Mesendoderm (in vitro differentiated cells): ENCODE measurements around the gene GPBAR1.
"Not testable (repeated sequence)": the region's sequence is repeated elsewhere in the genome, so short reads cannot be mapped to it uniquely, and the experiment has no call there.

Experiments
- DNase-seq: peaks from one replicate; pipeline ENCODE4 v3.0.0; 2013
- H2AK5ac ChIP-seq: 2 replicates; pipeline ENCODE4 v1.6.1; 2013; ENCODE audit warnings: low read length, inconsistent platforms
- H2BK120ac ChIP-seq: 2 replicates; pipeline ENCODE4 v1.6.1; 2013; ENCODE audit warnings: low read depth, mild to moderate bottlenecking, low read length, moderate library complexity, mixed read lengths
- H2BK15ac ChIP-seq: replicated peaks from 2 replicates; pipeline ENCODE4 v1.6.1; 2013; ENCODE audit warnings: low read depth, mild to moderate bottlenecking, moderate library complexity
- H2BK5ac ChIP-seq: 2 replicates; pipeline ENCODE4 v1.6.1; 2013; ENCODE audit warnings: low read length, inconsistent platforms
- H3K18ac ChIP-seq: 2 replicates; pipeline ENCODE4 v1.6.1; 2013; ENCODE audit warnings: mild to moderate bottlenecking, low read length, mixed read lengths
- H3K23ac ChIP-seq: one replicate; pipeline ENCODE4 v1.6.1; 2013; ENCODE audit warnings: low read length
- H3K27ac ChIP-seq: 2 replicates; pipeline ENCODE4 v1.5.1; 2013; ENCODE audit warnings: low read depth, mild to moderate bottlenecking, inconsistent platforms, low read length, moderate library complexity
- H3K27me3 ChIP-seq: 2 replicates; pipeline ENCODE4 v1.6.1; 2013; ENCODE audit warnings: low read length, control low read depth, mild to moderate bottlenecking, inconsistent platforms; ENCODE audit not compliant: insufficient read depth, poor library complexity
- H3K36me3 ChIP-seq: 2 replicates; pipeline ENCODE4 v1.6.1; 2013; ENCODE audit warnings: low read length, inconsistent platforms; ENCODE audit not compliant: control insufficient read depth, insufficient read depth
- H3K4ac ChIP-seq: one replicate; pipeline ENCODE4 v1.6.1; 2013; ENCODE audit warnings: low read depth, mild to moderate bottlenecking, low read length, moderate library complexity
- H3K4me1 ChIP-seq: 2 replicates; pipeline ENCODE4 v1.6.1; 2013; ENCODE audit warnings: low read depth, low read length, inconsistent platforms; ENCODE audit not compliant: control insufficient read depth
- H3K4me2 ChIP-seq: 2 replicates; pipeline ENCODE4 v1.6.1; 2013; ENCODE audit warnings: low read length
- H3K4me3 ChIP-seq: 2 replicates; pipeline ENCODE4 v1.5.1; 2013; ENCODE audit warnings: mild to moderate bottlenecking, low read length
- H3K56ac ChIP-seq: one replicate; pipeline ENCODE4 v1.6.1; 2013; ENCODE audit warnings: low read length
- H3K79me1 ChIP-seq: 2 replicates; pipeline ENCODE4 v1.6.1; 2013; ENCODE audit warnings: low read length, inconsistent platforms
- H3K79me2 ChIP-seq: 2 replicates; pipeline ENCODE4 v1.6.1; 2013; ENCODE audit warnings: mild to moderate bottlenecking, low read length; ENCODE audit not compliant: control insufficient read depth, insufficient read depth
- H3K9ac ChIP-seq: 2 replicates; pipeline ENCODE4 v1.6.1; 2013; ENCODE audit warnings: low read length, inconsistent platforms
- H4K5ac ChIP-seq: one replicate; pipeline ENCODE4 v1.6.1; 2013; ENCODE audit warnings: low read length
- H4K8ac ChIP-seq: one replicate; pipeline ENCODE4 v1.6.1; 2013; ENCODE audit warnings: low read depth, mild to moderate bottlenecking, control low read depth, low read length, moderate library complexity
- WGBS: extraction: QIAGEN DNeasy Blood & Tissue Kit; methylation state at CpG from one replicate; pipeline ENCODE4 v1.1.7; 2013; ENCODE audit warnings: low lambda C conversion rate, missing lambda C conversion rate; ENCODE audit not compliant: insufficient coverage; ENCODE audit errors: extremely low coverage; 5-methylcytosine and 5-hydroxymethylcytosine counted together

Gene GPBAR1

GRCh38 chr2:218271865-218272530, 11.2 kb downstream of the GPBAR1 start:
- no peak overlapping the region for H2BK120ac ChIP-seq
- no peak overlapping the region for H2BK5ac ChIP-seq
- H3K23ac ChIP-seq, result no peak overlapping the region
- H3K4me1 ChIP-seq, result no peaks in the 10 kb centered on the region
- H4K8ac ChIP-seq, result no peak overlapping the region
- no peak overlapping the region for H3K4me2 ChIP-seq
- H3K18ac ChIP-seq, result no peak overlapping the region
- peaks cover 9% of the 10 kb centered on the region for H3K36me3 ChIP-seq
- peaks cover 9% of the 10 kb centered on the region for H3K79me2 ChIP-seq
- no peak overlapping the region for H4K5ac ChIP-seq
- WGBS, result no CpG with 5 or more reads among the region's 5 CpGs
- no peak overlapping the region for H3K9ac ChIP-seq
- no peak overlapping the region for H2BK15ac ChIP-seq
- no peak overlapping the region for H3K27ac ChIP-seq
- DNase-seq, result no peak
- H3K79me1 ChIP-seq, result peaks cover 7% of the 10 kb centered on the region
- H3K56ac ChIP-seq, result no peak overlapping the region
- no peak overlapping the region for H2AK5ac ChIP-seq
- no peaks in the 10 kb centered on the region for H3K27me3 ChIP-seq
- H3K4me3 ChIP-seq, result no peak overlapping the region
- H3K4ac ChIP-seq, result no peak overlapping the region

- peaks cover 7% of the 10 kb centered on the region for H3K79me1 ChIP-seq
- no peak overlapping the region for H3K4me3 ChIP-seq
- H3K18ac ChIP-seq, result no peak overlapping the region
- H4K8ac ChIP-seq, result no peak overlapping the region
- no peak overlapping the region for H2BK120ac ChIP-seq
- no CpG with 5 or more reads among the region's 18 CpGs for WGBS
- no peaks in the 10 kb centered on the region for H3K4me1 ChIP-seq
- no peak overlapping the region for H2AK5ac ChIP-seq
- no peak overlapping the region for H3K4me2 ChIP-seq
- no peak overlapping the region for H3K27ac ChIP-seq
- H3K79me2 ChIP-seq, result peaks cover 9% of the 10 kb centered on the region
- H3K27me3 ChIP-seq, result no peaks in the 10 kb centered on the region
- peak; percentile 89 for DNase-seq
- H3K36me3 ChIP-seq, result peaks cover 8% of the 10 kb centered on the region
- no peak overlapping the region for H3K4ac ChIP-seq
- no peak overlapping the region for H2BK5ac ChIP-seq
- no peak overlapping the region for H2BK15ac ChIP-seq
- no peak overlapping the region for H3K23ac ChIP-seq
- no peak overlapping the region for H3K9ac ChIP-seq
- H4K5ac ChIP-seq, result no peak overlapping the region
- H3K56ac ChIP-seq, result no peak overlapping the region
Measured at GRCh38 chr2:218272531-218273212, 11.9 kb downstream of the GPBAR1 start.

DNA sequence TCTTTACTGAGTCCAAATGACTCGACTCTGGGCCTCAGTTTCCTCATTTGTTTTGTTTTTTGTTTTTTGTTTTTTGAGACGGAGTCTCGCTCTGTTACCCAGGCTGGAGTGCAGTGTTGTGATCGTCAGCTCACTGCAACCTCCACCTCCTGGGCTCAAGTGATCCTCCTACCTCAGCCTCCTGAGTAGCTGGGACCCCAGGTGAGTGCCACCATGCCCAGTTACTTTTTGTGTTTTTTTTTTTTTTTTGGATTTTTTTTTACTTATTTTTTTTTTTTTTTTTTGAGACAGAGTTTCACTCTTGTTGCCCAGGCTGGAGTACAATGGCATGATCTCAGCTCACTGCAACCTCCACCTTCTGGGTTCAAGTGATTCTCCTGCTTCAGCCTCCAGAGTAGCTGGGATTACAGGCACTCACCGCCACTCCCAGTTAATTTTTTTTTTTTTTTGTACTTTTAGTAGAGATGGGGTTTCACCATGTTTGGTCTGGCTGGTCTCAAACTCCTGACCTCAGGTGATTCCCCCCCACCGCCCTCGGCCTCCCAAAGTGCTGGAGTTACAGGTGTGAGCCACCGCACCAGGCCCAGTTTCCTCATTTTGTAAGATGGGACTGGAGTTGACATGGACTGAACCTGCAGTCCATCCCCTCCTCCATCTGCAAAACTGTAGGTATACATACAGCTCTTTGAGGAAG, 12.5 kb downstream of the GPBAR1 start:
- H2AK5ac ChIP-seq, H3K4ac ChIP-seq, H3K27me3 ChIP-seq, H3K23ac ChIP-seq, H3K79me2 ChIP-seq, DNase-seq, H3K56ac ChIP-seq, H4K5ac ChIP-seq, H3K18ac ChIP-seq, H2BK5ac ChIP-seq, H3K27ac ChIP-seq, H3K4me3 ChIP-seq, H3K4me1 ChIP-seq, H2BK120ac ChIP-seq, H3K4me2 ChIP-seq, H3K79me1 ChIP-seq, H2BK15ac ChIP-seq, H4K8ac ChIP-seq, H3K9ac ChIP-seq: not testable (repeated sequence)
- WGBS, result no CpG with 5 or more reads among the region's 8 CpGs
- peaks cover 12% of the 10 kb centered on the region for H3K36me3 ChIP-seq

DNA sequence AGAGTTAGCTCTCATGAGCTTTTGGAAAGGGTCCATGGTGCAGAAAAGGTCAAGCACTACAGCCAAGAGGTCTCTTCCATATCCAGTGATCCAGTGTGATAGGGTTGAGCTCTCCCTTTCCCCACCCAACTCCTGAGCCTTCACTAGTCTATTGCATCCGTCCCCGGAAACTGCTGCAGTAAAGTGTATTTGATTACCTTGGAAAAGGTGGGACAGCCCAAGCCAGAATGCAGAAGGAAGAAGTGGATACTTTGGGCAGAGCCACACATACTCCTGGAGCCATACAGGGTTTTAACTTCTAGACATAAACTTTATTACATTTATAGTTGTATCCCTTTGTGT, 13.1 kb downstream of the GPBAR1 start:
- H3K4me3 ChIP-seq, result no peak overlapping the region
- no peak overlapping the region for H3K9ac ChIP-seq
- peaks cover 12% of the 10 kb centered on the region for H3K36me3 ChIP-seq
- H2BK15ac ChIP-seq, result no peak overlapping the region
- H3K18ac ChIP-seq, result no peak overlapping the region
- no peak overlapping the region for H3K4me2 ChIP-seq
- peaks cover 9% of the 10 kb centered on the region for H3K79me2 ChIP-seq
- no peak for DNase-seq
- no peak overlapping the region for H3K56ac ChIP-seq
- no peak overlapping the region for H2AK5ac ChIP-seq
- no peak overlapping the region for H4K5ac ChIP-seq
- H4K8ac ChIP-seq, result no peak overlapping the region
- peaks cover 7% of the 10 kb centered on the region for H3K79me1 ChIP-seq
- no peak overlapping the region for H3K23ac ChIP-seq
- H3K4ac ChIP-seq, result no peak overlapping the region
- H2BK5ac ChIP-seq, result no peak overlapping the region
- no peak overlapping the region for H2BK120ac ChIP-seq
- no CpG with 5 or more reads among the region's 2 CpGs for WGBS
- no peaks in the 10 kb centered on the region for H3K27me3 ChIP-seq
- no peaks in the 10 kb centered on the region for H3K4me1 ChIP-seq
- H3K27ac ChIP-seq, result no peak overlapping the region

DNA sequence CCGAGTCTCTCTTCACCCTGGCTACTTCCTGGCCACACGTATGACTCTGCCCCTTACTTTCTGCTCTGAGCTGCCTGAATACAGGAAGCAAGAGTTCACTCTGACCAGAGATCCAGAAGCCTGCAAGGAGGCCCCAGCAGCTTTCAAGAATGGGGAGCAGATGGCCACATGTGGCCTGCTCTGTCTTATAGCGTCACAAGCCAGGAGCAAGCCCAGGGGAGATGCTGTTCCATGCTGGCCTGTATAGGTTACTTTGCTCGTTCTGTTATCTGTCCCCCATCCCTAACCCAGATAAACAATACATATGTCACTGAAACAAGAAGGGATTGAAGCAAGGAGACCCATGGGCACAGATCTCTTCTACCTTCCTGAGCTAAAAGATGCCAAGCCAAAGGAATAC, 13.8 kb downstream of the GPBAR1 start:
- Histone ChIP-seq H4K5ac (no peak overlapping the region), H4K8ac (no peak overlapping the region), H3K4me1 (no peaks in the 10 kb centered on the region), H3K4ac (no peak overlapping the region), H3K36me3 (peaks cover 12% of the 10 kb centered on the region), H2BK5ac (no peak overlapping the region), H3K23ac (no peak overlapping the region), H2AK5ac (no peak overlapping the region), H3K79me2 (peaks cover 2% of the 10 kb centered on the region), H3K4me2 (no peak overlapping the region), H3K27ac (no peak overlapping the region), H2BK120ac (no peak overlapping the region), H2BK15ac (no peak overlapping the region), H3K9ac (no peak overlapping the region), H3K79me1 (peaks cover 2% of the 10 kb centered on the region), H3K4me3 (no peak overlapping the region), H3K56ac (no peak overlapping the region), H3K27me3 (no peaks in the 10 kb centered on the region), H3K18ac (no peak overlapping the region)
- no CpG with 5 or more reads among the region's 4 CpGs for WGBS
- DNase-seq, result no peak
